Chondrocyte (in vitro differentiated cells): ENCODE data around the gene ADGRV1. TPM values are rescaled to one million over a fixed set of nuclear protein-coding genes. Genes with fewer than 3 reads are reported as not detected.
"Not testable (repeated sequence)": the region's sequence is repeated elsewhere in the genome, so short reads cannot be mapped to it uniquely, and the experiment has no call there.

ENCODE experiments used
- DNase-seq: peaks from one replicate; pipeline ENCODE4 v3.0.0; 2021; ENCODE audit warnings: mixed read lengths, low spot score
- H3K27ac Mint-ChIP-seq: one replicate; pipeline ENCODE4 v1.8.0; 2021; ENCODE audit warnings: mild to moderate bottlenecking, moderate library complexity, mixed read lengths; ENCODE audit not compliant: unreplicated experiment
- H3K27me3 Mint-ChIP-seq: 2 replicates; pipeline ENCODE4 v1.8.0; 2021; ENCODE audit warnings: low read depth, mixed read lengths
- H3K36me3 Mint-ChIP-seq: 2 replicates; pipeline ENCODE4 v1.8.0; 2021; ENCODE audit warnings: low read depth, mixed read lengths
- H3K4me1 Mint-ChIP-seq: 2 replicates; pipeline ENCODE4 v1.8.0; 2021; ENCODE audit warnings: low read depth, mild to moderate bottlenecking, mixed read lengths
- H3K4me3 Mint-ChIP-seq: one replicate; pipeline ENCODE4 v1.8.0; 2021; ENCODE audit warnings: mild to moderate bottlenecking, moderate library complexity, mixed read lengths; ENCODE audit not compliant: unreplicated experiment
- H3K9me3 Mint-ChIP-seq: 2 replicates; pipeline ENCODE4 v1.8.0; 2021; ENCODE audit warnings: low read depth, mixed read lengths
- total RNA-seq: library from RNA; stranded (reverse); gene quantifications from 3 replicates; pipeline ENCODE4 v1.2.1, GENCODE V29; 2021
- TF ChIP-seq, protein P1 (sequence below): fragments of 200-600 bp; sonication (generic); IDR thresholded peaks from 2 replicates; pipeline ENCODE4 v1.5.0; 2021; ENCODE audit warnings: antibody characterized with exemption, mild to moderate bottlenecking, moderate library complexity

Gene ADGRV1
- total RNA-seq, 1 donor from 2014 or later, result 1.5 TPM

DNA sequence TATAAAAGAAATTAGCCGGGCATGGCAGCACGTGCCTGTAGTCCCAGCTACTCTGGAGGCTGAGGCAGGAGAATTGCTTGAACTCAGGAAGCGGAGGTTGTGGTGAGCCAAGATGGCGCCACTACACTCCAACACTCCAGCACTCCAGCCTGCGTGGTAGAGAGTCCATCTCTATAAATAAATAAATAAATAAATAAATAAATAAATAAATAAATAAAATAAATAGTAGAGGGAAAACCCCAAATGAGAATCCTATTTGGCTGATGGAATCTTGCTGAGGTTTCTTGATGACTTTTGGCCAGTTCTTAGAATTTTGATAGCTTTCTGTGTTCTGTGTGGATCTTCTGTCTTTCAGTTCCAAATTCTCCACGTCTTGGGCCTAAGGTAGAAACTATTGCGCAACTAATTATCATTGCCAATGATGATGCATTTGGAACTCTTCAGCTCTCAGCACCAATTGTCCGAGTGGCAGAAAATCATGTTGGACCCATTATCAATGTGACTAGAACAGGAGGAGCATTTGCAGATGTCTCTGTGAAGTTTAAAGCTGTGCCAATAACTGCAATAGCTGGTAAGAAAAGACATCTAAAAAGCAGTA lies 126.9 kb downstream of the ADGRV1 start:
- H3K9me3 Mint-ChIP-seq, result no peaks in the 10 kb centered on the region
- TF ChIP-seq, protein P1, sequence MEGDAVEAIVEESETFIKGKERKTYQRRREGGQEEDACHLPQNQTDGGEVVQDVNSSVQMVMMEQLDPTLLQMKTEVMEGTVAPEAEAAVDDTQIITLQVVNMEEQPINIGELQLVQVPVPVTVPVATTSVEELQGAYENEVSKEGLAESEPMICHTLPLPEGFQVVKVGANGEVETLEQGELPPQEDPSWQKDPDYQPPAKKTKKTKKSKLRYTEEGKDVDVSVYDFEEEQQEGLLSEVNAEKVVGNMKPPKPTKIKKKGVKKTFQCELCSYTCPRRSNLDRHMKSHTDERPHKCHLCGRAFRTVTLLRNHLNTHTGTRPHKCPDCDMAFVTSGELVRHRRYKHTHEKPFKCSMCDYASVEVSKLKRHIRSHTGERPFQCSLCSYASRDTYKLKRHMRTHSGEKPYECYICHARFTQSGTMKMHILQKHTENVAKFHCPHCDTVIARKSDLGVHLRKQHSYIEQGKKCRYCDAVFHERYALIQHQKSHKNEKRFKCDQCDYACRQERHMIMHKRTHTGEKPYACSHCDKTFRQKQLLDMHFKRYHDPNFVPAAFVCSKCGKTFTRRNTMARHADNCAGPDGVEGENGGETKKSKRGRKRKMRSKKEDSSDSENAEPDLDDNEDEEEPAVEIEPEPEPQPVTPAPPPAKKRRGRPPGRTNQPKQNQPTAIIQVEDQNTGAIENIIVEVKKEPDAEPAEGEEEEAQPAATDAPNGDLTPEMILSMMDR, result no peak
- H3K4me1 Mint-ChIP-seq, result no peaks in the 10 kb centered on the region

DNA sequence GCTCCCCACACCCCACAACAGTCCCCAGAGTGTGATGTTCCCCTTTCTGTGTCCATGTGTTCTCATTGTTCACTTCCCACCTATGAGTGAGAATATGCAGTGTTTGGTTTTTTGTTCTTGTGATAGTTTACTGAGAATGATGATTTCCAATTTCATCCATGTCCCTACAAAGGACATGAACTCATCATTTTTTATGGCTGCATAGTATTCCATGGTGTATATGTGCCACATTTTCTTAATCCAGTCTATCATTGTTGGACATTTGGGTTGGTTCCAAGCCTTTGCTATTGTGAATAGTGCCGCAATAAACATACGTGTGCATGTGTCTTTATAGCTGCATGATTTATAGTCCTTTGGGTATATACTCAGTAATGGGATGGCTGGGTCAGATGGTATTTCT lies 127.8 kb downstream of the ADGRV1 start:
- not testable (repeated sequence) for H3K4me3 Mint-ChIP-seq, H3K27ac Mint-ChIP-seq, DNase-seq

More for the DNA sequence above, 126.9 kb downstream of the ADGRV1 start:
- Mint-ChIP-seq H3K27ac (no peak overlapping the region), H3K36me3 (no peaks in the 10 kb centered on the region), H3K27me3 (no peaks in the 10 kb centered on the region), H3K4me3 (no peak overlapping the region)
- DNase-seq, result no peak

DNA sequence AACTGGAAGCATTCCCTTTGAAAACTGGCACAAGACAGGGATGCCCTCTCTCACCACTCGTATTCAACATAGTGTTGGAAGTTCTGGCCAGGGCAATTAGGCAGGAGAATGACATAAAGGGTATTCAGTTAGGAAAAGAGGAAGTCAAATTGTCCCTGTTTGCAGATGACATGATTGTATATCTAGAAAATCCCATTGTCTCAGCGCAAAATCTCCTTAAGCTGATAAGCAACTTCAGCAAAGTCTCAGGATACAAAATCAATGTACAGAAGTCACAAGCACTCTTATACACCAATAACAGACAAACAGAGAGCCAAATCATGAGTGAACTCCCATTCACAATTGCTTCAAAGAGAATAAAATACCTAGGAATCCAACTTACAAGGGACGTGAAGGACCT lies 128.9 kb downstream of the ADGRV1 start:
- H3K27me3 Mint-ChIP-seq, H3K36me3 Mint-ChIP-seq, H3K4me3 Mint-ChIP-seq, H3K4me1 Mint-ChIP-seq, H3K9me3 Mint-ChIP-seq, H3K27ac Mint-ChIP-seq, DNase-seq: not testable (repeated sequence)

More for the DNA sequence above, 127.8 kb downstream of the ADGRV1 start:
- H3K36me3 Mint-ChIP-seq, H3K9me3 Mint-ChIP-seq, H3K27me3 Mint-ChIP-seq, H3K4me1 Mint-ChIP-seq: not testable (repeated sequence)

DNA sequence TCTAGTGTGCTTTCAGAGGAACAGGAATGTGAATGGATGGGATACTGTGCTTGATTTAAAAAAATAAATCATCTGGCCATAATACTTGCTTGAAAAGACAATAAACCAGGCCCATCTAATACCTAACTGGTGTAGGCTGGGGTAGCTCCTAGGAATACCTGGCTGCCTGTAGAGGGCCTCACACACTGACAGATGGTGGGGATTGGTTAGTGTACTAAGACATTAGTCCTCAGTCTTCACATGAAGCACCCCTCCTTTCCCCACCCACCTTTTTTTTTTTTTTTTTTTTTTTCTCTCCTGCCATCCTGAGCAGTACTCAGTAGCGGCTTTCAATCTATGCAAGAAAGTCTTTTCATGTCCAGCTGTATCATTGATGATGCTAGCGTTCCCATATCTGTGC lies 130.5 kb downstream of the ADGRV1 start:
- no peak for DNase-seq
- Mint-ChIP-seq H3K27ac (no peak overlapping the region), H3K4me1 (no peaks in the 10 kb centered on the region), H3K27me3 (no peaks in the 10 kb centered on the region), H3K36me3 (no peaks in the 10 kb centered on the region), H3K4me3 (no peak overlapping the region), H3K9me3 (no peaks in the 10 kb centered on the region)
- TF ChIP-seq, protein P1, result no peak

DNA sequence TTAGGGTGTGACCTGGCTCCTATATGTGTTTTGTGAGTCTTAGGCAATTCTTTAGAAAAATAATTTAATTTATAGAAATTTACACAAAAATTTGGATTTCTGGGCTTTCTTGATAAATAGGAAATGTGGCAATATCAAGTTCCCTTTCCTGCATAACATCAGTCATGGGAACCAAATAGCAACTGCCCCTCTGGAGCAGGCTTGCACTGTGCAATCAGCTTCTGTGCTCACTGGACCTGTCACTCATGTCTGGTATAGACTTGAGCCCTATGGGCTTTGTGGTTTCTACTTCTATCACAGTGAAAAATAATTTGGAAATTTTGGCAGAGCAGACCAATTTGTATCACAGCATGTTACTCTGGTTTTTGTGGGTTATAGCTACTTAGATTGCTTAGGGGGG lies 131.7 kb downstream of the ADGRV1 start:
- Mint-ChIP-seq H3K36me3 (no peaks in the 10 kb centered on the region), H3K27ac (no peak overlapping the region), H3K4me3 (no peak overlapping the region), H3K27me3 (no peaks in the 10 kb centered on the region), H3K9me3 (no peaks in the 10 kb centered on the region), H3K4me1 (no peaks in the 10 kb centered on the region)
- DNase-seq, result no peak
- TF ChIP-seq, protein P1, result no peak

DNA sequence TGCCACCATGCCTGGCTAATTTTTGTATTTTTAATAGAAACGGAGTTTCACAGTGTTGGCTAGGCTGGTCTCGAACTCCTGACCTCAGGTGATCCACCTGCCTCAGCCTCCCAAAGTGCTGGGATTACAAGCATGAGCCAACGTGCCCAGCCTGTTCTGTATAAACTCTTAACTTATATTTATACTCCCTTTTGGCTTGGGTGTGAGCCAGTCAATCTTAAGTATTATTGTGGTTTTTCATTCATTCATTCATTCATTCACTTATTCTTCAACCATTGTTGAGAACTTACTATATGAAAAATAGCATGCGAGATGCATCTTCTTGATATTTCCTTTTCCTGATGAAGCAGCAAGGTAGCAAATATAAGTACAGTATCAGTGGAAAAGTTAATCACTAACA lies 132.9 kb downstream of the ADGRV1 start:
- no peaks in the 10 kb centered on the region for H3K9me3 Mint-ChIP-seq
- no peaks in the 10 kb centered on the region for H3K36me3 Mint-ChIP-seq
- H3K4me3 Mint-ChIP-seq, result no peak overlapping the region
- no peak for DNase-seq
- TF ChIP-seq, protein P1, result no peak
- no peaks in the 10 kb centered on the region for H3K4me1 Mint-ChIP-seq
- no peaks in the 10 kb centered on the region for H3K27me3 Mint-ChIP-seq
- H3K27ac Mint-ChIP-seq, result no peak overlapping the region
